ENCODE data around the gene HOXA9. TPM values are rescaled to one million over a fixed set of nuclear protein-coding genes. Genes with fewer than 3 reads are reported as not detected.

Gene HOXA9
- total RNA-seq, 4 donors from 2014 or later = 0.54 to 0.89 TPM; not detected in 2

DNA sequence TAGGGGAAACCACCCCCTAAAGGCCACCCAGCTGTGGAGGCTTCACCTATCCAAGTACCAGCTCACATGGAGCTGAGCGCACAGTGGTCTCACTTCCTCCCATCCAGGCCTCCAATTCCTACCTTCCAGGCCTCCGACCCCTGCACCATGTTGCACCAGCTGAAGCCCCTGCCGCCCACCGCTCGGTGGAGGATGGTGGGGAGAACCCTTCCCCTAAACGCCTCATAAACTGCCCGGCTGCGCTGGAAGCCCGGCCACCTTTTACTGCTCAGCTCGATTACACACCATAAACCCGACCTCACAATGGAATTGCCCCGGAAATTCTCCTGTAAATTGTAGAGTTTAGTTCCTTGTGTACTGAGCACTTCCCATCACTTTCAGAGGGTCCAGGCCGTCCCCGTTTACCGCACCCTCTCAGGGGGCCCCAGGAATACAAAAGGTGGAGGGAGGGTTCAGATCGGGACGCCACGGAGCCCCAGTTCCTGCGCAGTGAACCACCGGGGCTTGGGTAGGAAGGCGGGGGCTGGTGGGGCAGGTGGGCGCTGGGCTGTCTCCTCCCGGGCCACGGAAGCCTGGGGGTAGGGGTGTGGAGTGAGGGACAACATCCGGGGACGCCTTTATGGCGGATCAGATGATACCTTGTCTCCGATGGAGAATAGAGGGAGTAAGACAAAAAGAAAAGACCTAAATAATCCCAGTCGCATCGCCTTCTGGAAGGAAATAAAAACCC, 7.5 kb downstream of the HOXA9 start:
- Histone ChIP-seq H3K4me3 (no peak overlapping the region), H3K4me1 (peaks cover 0 to 48% (median 21%) of the 10 kb centered on the region in 3 donors), H3K27ac (no peak overlapping the region), H3K9me3 (no peaks in the 10 kb centered on the region), H3K27me3 (peaks cover 100% of the 10 kb centered on the region), H3K36me3 (no peaks in the 10 kb centered on the region)
- TF ChIP-seq, protein P1, sequence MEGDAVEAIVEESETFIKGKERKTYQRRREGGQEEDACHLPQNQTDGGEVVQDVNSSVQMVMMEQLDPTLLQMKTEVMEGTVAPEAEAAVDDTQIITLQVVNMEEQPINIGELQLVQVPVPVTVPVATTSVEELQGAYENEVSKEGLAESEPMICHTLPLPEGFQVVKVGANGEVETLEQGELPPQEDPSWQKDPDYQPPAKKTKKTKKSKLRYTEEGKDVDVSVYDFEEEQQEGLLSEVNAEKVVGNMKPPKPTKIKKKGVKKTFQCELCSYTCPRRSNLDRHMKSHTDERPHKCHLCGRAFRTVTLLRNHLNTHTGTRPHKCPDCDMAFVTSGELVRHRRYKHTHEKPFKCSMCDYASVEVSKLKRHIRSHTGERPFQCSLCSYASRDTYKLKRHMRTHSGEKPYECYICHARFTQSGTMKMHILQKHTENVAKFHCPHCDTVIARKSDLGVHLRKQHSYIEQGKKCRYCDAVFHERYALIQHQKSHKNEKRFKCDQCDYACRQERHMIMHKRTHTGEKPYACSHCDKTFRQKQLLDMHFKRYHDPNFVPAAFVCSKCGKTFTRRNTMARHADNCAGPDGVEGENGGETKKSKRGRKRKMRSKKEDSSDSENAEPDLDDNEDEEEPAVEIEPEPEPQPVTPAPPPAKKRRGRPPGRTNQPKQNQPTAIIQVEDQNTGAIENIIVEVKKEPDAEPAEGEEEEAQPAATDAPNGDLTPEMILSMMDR (IDR thresholded peaks at IDR 0.05) = no peak
- TF ChIP-seq EP300 (IDR thresholded peaks at IDR 0.05) = no peak
- TF ChIP-seq POLR2AphosphoS5 (IDR thresholded peaks at IDR 0.05) = no peak
- TF ChIP-seq POLR2A (IDR thresholded peaks at IDR 0.05) = no peak
- ATAC-seq = no peak
- 10 to 35% methylated on average over 2 to 23 of the region's 30 CpGs for WGBS, 2 donors (ENCODE audit: low coverage in 1 of 2)

DNA sequence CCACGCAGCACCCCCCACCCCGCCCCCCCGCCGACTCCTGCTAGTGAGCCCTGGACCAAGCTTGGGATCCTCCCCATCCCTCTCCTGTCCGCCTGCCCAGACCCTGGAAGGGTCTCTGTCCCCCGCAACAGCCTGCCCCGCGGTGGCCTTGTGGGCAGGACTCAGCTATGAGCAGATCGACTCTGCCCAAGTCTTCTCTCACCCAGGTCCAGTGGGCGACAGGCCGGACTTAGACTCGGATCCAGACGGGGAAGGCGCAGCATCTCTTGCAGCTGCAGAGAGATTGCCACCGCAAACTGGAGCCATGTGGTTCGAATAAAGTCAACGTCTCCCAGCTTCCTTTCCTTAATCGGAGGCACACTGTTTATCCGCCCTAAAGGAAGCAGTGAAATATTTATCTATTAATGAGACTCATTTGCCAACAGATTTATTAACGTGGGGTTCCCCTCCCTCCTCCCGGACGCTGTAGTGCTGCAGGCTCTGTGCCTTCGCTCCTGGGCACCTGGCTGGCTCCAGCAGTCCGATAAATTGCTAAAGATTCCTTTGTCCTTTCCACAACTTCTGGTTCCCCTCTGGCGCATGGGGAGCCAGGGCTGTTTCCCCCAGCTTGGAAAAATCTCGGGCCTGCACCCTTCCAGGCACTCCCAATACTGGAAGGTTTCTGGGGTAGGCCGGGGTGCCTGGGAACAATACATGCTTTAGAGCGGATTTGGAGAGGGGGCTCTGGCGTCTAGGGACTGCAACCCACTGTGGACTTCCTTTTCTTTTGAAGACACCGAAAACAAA, 8.2 kb downstream of the HOXA9 start:
- 39 to 44% methylated on average over 12 to 13 of the region's 30 CpGs for WGBS, 2 donors (ENCODE audit: low coverage in 1 of 2)

DNA sequence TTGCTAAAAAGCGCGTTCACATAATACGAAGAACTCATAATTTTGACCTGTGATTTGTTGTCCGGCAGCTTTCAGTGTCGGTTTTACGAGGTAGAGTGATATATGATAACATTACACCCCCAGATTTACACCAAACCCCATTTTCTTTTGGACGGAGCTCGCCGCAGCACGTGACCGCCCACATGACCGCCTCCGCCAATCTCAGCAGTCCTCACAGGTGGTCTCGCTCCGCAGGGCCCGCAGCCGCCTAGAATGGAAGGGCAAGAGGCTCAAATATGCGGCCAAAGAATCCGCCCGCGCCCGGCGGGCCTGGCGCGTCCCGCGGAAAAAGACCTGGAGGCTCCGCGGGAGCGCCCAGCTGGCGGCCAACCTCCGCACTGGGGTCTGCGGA, 8.8 kb downstream of the HOXA9 start, which contains the start of gene HOXA7:
TSS of gene HOXA7 (minus strand) at position 168 of the 391 bp plus-strand sequence. CDS start at position 38, 130 bp downstream.
- Histone ChIP-seq H3K27ac (peak within 1 kb of the TSS in 2 of 4 donors; percentile 5 to 66), H3K27me3 (peaks cover 100% of the 10 kb centered on the region)
- peak; percentile 29 for ATAC-seq

More for the DNA sequence above, 8.2 kb downstream of the HOXA9 start:
- Histone ChIP-seq H3K36me3 (no peaks in the 10 kb centered on the region), H3K4me3 (peak overlapping the region in 1 of 2 donors; percentile 54), H3K27ac (peak overlapping the region in 1 of 4 donors; percentile 66), H3K27me3 (peaks cover 100% of the 10 kb centered on the region), H3K9me3 (no peaks in the 10 kb centered on the region), H3K4me1 (peaks cover 0 to 56% (median 21%) of the 10 kb centered on the region in 3 donors)
- no peak for ATAC-seq
- TF ChIP-seq EP300 (IDR thresholded peaks at IDR 0.05) (no peak), POLR2A (IDR thresholded peaks at IDR 0.05) (no peak), POLR2AphosphoS5 (IDR thresholded peaks at IDR 0.05) (no peak)
- TF ChIP-seq, protein P1 (IDR thresholded peaks at IDR 0.05) = no peak

DNA sequence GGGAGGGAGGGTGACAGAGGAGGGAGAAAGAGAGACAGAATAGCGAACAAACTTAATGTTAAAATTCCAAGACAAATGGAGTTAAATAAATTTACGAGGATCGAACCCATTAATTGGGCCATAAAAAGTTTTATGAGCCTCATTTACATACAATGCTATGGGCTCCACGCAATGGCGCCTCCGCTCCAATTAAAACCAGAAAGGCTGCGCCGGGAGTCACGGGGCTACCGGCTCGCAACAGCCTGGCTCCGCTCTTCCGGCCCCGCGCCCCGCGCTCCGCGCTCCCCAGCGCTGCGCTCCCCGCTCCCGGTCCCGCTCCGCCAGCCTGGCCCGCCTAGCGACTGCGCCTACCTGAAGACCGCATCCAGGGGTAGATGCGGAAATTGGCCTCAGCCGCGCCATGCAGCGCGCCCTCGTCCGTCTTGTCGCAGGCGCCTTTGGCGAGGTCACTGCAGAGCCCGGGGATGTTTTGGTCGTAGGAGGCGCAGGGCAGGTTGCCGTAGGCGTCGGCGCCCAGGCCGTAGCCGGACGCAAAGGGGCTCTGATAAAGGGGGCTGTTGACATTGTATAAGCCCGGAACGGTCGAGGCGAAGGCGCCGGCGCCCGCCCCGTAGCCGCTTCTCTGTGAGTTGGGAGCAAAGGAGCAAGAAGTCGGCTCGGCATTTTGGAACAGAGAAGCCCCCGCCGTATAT, 9.4 kb downstream of the HOXA9 start:
- Histone ChIP-seq H3K36me3 (no peaks in the 10 kb centered on the region), H3K27me3 (peaks cover 100% of the 10 kb centered on the region), H3K9me3 (no peaks in the 10 kb centered on the region), H3K4me1 (peaks cover 0 to 61% (median 21%) of the 10 kb centered on the region in 3 donors), H3K4me3 (peak overlapping the region in 1 of 2 donors; percentile 54), H3K27ac (peak overlapping the region in 2 of 4 donors; percentile 5 to 66)
- peak; percentile 26 for ATAC-seq
- 6 to 9% methylated on average over 11 to 13 of the region's 63 CpGs for WGBS, 2 donors (ENCODE audit: low coverage in 1 of 2)
- no peak for TF ChIP-seq EP300 (IDR thresholded peaks at IDR 0.05)
- no peak for TF ChIP-seq POLR2A (IDR thresholded peaks at IDR 0.05)
- TF ChIP-seq, protein P1 (IDR thresholded peaks at IDR 0.05) = no peak
- TF ChIP-seq POLR2AphosphoS5 (IDR thresholded peaks at IDR 0.05) = no peak

More for the DNA sequence above, 8.8 kb downstream of the HOXA9 start, which contains the start of gene HOXA7:
- WGBS, 2 donors (ENCODE audit: low coverage in 1 of 2) = 0 to 6% methylated on average over 3 to 5 of the region's 33 CpGs
- Histone ChIP-seq H3K4me1 (peaks cover 0 to 61% (median 21%) of the 10 kb centered on the region in 3 donors), H3K4me3 (peak within 1 kb of the TSS in 1 of 2 donors; percentile 54), H3K36me3 (no peaks in the 10 kb centered on the region), H3K9me3 (no peaks in the 10 kb centered on the region)
- no peak for TF ChIP-seq POLR2A (IDR thresholded peaks at IDR 0.05)
- peak; percentile 21 for TF ChIP-seq POLR2AphosphoS5 (IDR thresholded peaks at IDR 0.05)
- TF ChIP-seq EP300 (IDR thresholded peaks at IDR 0.05) = no peak
